Smooth muscle cell (in vitro differentiated cells): Measurements from ENCODE around the gene NNT. TPM values are rescaled to one million over a fixed set of nuclear protein-coding genes. Genes with fewer than 3 reads are reported as not detected.
"Not testable (repeated sequence)": the region's sequence is repeated elsewhere in the genome, so short reads cannot be mapped to it uniquely, and the experiment has no call there.

ENCODE experiments used
- DNase-seq: peaks from one replicate; lab custom pipeline; 2025; ENCODE audit not compliant: unreplicated experiment; lab: John Stamatoyannopoulos, UW
- H2AFZ ChIP-seq: fragments of 200-600 bp; sonication (generic); 2 replicates; pipeline ENCODE4 v1.6.0; 2016; ENCODE audit warnings: antibody characterized with exemption, low read depth, mild to moderate bottlenecking
- H3F3A ChIP-seq: fragments of 200-600 bp; sonication (generic); 2 replicates; pipeline ENCODE4 v1.6.0; 2017; ENCODE audit warnings: antibody characterized with exemption, low read depth
- H3K27ac ChIP-seq: fragments of 200-600 bp; sonication (generic); 2 replicates; pipeline ENCODE4 v1.5.1; 2016; ENCODE audit warnings: low read depth, mild to moderate bottlenecking
- H3K27me3 ChIP-seq: fragments of 200-600 bp; sonication (generic); 2 replicates; pipeline ENCODE4 v1.6.1; 2016; ENCODE audit warnings: low read depth, mild to moderate bottlenecking
- H3K36me3 ChIP-seq: fragments of 200-600 bp; sonication (generic); 2 replicates; pipeline ENCODE4 v1.5.1; 2016; ENCODE audit warnings: low read depth
- H3K4me1 ChIP-seq: fragments of 200-600 bp; sonication (generic); 2 replicates; pipeline ENCODE4 v1.5.1; 2016; ENCODE audit warnings: low read depth
- H3K4me2 ChIP-seq: fragments of 200-600 bp; sonication (generic); 2 replicates; pipeline ENCODE4 v1.6.0; 2016; ENCODE audit warnings: mild to moderate bottlenecking
- H3K4me3 ChIP-seq: fragments of 200-600 bp; sonication (generic); 2 replicates; pipeline ENCODE4 v1.5.1; 2016; ENCODE audit warnings: mild to moderate bottlenecking
- H3K79me2 ChIP-seq: fragments of 200-600 bp; sonication (generic); 2 replicates; pipeline ENCODE4 v1.6.0; 2016; ENCODE audit warnings: low read depth, mild to moderate bottlenecking
- H3K9ac ChIP-seq: fragments of 200-600 bp; sonication (generic); 2 replicates; pipeline ENCODE4 v1.6.0; 2016; ENCODE audit warnings: low read depth
- H3K9me3 ChIP-seq: fragments of 200-600 bp; sonication (generic); replicated peaks from 2 replicates; pipeline ENCODE4 v1.5.1; 2016; ENCODE audit warnings: low read depth
- H4K20me1 ChIP-seq: fragments of 200-600 bp; sonication (generic); 2 replicates; pipeline ENCODE4 v1.6.0; 2016; ENCODE audit warnings: low read depth
- WGBS: methylation state at CpG from one replicate; pipeline ENCODE4 v1.1.7; 2016; ENCODE audit warnings: low lambda C conversion rate; 5-methylcytosine and 5-hydroxymethylcytosine counted together
- polyA plus RNA-seq: library from polyadenylated mRNA; unstranded; fragments of >200 nt; fragmentation: Nextera tagmentation; extraction: Ambion mirVana; gene quantifications from 2 replicates; pipeline ENCODE4 v1.2.1, GENCODE V29; 2016
- total RNA-seq: library from RNA; depleted of rRNA; stranded (reverse); fragments of >200 nt; gene quantifications from 2 replicates; pipeline ENCODE4 v1.2.3, GENCODE V29; 2014
- TF ChIP-seq, protein P1 (sequence below): fragments of 200-600 bp; sonication (generic); IDR thresholded peaks from 2 replicates; pipeline ENCODE4 v1.5.1; 2017; ENCODE audit warnings: borderline replicate concordance, mild to moderate bottlenecking, antibody characterized with exemption; ENCODE audit not compliant: insufficient read depth, poor library complexity, severe bottlenecking

The NNT gene
- total and polyA plus RNA-seq, 2 experiments from 2014 or later = 26.8 to 49.8 TPM

DNA sequence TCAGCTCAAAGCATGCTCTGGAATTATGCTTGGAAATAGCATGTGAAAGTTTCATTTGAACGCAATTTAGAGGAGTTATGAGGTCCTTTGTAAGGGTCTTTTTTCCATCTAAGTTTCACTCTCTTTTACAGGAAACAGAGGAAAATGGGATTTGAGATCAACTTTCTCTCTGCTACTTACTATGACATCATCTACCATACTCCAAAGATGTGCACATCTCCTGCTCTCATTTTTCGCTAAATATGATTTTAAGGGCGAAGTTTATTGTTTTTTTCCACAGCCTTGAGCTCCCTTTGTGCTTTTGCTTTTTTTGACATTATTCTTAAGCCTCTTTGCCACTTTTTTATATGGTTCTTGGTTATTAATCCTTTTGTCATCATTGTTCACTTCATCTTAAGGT lies 125.6 kb downstream of the NNT start:
- no peaks in the 10 kb centered on the region for H3K9me3 ChIP-seq
- TF ChIP-seq, protein P1, sequence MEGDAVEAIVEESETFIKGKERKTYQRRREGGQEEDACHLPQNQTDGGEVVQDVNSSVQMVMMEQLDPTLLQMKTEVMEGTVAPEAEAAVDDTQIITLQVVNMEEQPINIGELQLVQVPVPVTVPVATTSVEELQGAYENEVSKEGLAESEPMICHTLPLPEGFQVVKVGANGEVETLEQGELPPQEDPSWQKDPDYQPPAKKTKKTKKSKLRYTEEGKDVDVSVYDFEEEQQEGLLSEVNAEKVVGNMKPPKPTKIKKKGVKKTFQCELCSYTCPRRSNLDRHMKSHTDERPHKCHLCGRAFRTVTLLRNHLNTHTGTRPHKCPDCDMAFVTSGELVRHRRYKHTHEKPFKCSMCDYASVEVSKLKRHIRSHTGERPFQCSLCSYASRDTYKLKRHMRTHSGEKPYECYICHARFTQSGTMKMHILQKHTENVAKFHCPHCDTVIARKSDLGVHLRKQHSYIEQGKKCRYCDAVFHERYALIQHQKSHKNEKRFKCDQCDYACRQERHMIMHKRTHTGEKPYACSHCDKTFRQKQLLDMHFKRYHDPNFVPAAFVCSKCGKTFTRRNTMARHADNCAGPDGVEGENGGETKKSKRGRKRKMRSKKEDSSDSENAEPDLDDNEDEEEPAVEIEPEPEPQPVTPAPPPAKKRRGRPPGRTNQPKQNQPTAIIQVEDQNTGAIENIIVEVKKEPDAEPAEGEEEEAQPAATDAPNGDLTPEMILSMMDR = no peak
- no peaks in the 10 kb centered on the region for H3K36me3 ChIP-seq
- no peaks in the 10 kb centered on the region for H3F3A ChIP-seq
- peak overlapping the region; percentile 49 for H2AFZ ChIP-seq
- H3K4me1 ChIP-seq = no peaks in the 10 kb centered on the region
- H3K4me3 ChIP-seq = no peak overlapping the region
- 82% methylated on average over 3 of the region's 3 CpGs for WGBS
- DNase-seq = no peak
- no peaks in the 10 kb centered on the region for H3K79me2 ChIP-seq
- H3K27me3 ChIP-seq = no peaks in the 10 kb centered on the region
- H3K4me2 ChIP-seq = no peak overlapping the region
- H3K27ac ChIP-seq = no peak overlapping the region
- no peak overlapping the region for H3K9ac ChIP-seq
- H4K20me1 ChIP-seq = no peaks in the 10 kb centered on the region

DNA sequence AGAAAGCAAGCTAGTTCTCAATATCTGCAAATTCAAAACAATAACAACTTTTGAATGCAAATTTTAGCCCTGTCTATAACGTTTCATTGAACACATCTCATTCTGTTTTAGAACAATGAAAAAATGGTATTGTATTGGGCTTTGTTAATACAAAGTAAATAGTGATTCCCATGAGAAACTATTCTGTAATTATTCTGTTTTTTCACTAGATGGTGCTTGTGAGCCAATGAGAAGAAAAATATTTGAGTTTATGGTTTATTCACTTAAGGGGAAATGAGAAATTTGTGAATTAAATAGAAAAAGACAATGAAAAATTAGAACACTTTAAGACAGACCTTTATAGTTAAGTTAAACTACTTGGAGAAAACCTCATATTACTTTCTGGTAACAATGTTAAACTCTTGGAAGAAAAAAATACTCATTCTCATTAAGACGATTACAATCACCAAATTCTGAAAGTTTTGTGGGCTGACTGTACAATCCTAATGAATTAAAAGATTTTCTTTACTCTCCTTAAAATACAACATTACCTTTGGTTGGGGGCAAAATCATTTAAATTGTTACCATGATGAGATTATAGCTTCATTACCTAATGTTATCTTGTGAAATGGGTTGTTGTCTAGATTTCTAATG lies 127.0 kb downstream of the NNT start:
- Histone ChIP-seq H3K4me2 (no peak overlapping the region), H3K36me3 (no peaks in the 10 kb centered on the region), H3F3A (no peaks in the 10 kb centered on the region), H2AFZ (no peak overlapping the region), H3K27ac (no peak overlapping the region), H3K79me2 (no peaks in the 10 kb centered on the region), H3K4me1 (no peaks in the 10 kb centered on the region), H3K9me3 (no peaks in the 10 kb centered on the region), H3K9ac (no peak overlapping the region), H3K27me3 (no peaks in the 10 kb centered on the region), H4K20me1 (no peaks in the 10 kb centered on the region), H3K4me3 (no peak overlapping the region)
- TF ChIP-seq, protein P1 = peak; percentile 70
- DNase-seq = no peak
- WGBS = 40% methylated on average over 2 of the region's 2 CpGs

DNA sequence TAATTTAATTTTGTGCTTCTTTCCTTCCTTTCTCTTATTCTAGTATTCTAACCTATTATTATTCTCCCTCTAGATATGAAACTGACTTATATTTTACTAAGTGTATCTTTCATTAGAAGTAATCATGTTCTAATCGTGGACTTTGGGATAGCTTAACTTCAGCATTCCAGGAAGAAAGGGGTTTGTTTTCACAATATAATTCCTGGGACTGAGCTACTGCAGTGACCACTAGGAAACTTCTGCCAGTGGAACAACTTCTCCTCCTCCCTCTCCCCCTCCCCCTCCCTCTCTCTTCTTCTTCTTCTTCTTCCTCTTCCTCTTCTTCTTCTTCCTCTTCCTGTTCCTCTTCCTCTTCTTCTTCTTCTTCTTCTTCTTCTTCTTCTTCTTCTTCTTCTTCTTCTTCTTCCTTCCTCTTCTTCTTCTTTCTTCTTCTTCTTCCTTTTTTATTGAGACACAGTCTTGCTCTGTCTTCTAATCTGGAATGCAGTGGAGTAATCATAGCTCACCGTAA lies 127.9 kb downstream of the NNT start:
- Histone ChIP-seq H3K79me2 (no peaks in the 10 kb centered on the region), H3K4me1 (no peaks in the 10 kb centered on the region), H3K4me3 (no peak overlapping the region), H3F3A (no peaks in the 10 kb centered on the region), H3K9ac (no peak overlapping the region), H3K9me3 (no peaks in the 10 kb centered on the region), H3K4me2 (no peak overlapping the region), H3K36me3 (no peaks in the 10 kb centered on the region), H3K27me3 (no peaks in the 10 kb centered on the region), H3K27ac (no peak overlapping the region), H4K20me1 (no peaks in the 10 kb centered on the region), H2AFZ (no peak overlapping the region)
- no peak for DNase-seq
- TF ChIP-seq, protein P1 = no peak
- 74% methylated on average over 2 of the region's 2 CpGs for WGBS

DNA sequence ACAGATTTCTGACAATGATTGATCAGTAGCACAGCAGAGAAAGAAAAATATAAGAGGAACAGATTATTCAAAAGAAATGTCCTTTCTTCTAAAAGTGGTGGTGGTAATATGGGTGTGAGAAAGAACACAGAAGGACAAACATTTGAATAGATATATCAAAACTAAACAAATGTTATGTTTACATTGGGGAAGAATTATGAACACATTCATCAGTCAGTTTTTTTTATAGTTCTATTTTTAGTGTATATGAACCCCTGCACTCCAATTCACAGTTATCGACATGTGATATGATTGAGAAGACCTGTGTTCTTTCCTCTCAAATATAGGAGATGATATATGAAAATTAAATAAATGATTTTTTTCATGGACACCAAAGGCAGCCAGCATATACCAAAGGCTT lies 128.6 kb downstream of the NNT start:
- WGBS = 93% methylated on average over 1 of the region's 1 CpG
- TF ChIP-seq, protein P1 = no peak
- Histone ChIP-seq H3F3A (no peaks in the 10 kb centered on the region), H4K20me1 (no peaks in the 10 kb centered on the region), H2AFZ (no peak overlapping the region), H3K4me2 (no peak overlapping the region), H3K27me3 (no peaks in the 10 kb centered on the region), H3K9ac (no peak overlapping the region), H3K4me1 (no peaks in the 10 kb centered on the region), H3K27ac (no peak overlapping the region), H3K9me3 (no peaks in the 10 kb centered on the region), H3K79me2 (no peaks in the 10 kb centered on the region), H3K36me3 (no peaks in the 10 kb centered on the region), H3K4me3 (no peak overlapping the region)
- DNase-seq = no peak

DNA sequence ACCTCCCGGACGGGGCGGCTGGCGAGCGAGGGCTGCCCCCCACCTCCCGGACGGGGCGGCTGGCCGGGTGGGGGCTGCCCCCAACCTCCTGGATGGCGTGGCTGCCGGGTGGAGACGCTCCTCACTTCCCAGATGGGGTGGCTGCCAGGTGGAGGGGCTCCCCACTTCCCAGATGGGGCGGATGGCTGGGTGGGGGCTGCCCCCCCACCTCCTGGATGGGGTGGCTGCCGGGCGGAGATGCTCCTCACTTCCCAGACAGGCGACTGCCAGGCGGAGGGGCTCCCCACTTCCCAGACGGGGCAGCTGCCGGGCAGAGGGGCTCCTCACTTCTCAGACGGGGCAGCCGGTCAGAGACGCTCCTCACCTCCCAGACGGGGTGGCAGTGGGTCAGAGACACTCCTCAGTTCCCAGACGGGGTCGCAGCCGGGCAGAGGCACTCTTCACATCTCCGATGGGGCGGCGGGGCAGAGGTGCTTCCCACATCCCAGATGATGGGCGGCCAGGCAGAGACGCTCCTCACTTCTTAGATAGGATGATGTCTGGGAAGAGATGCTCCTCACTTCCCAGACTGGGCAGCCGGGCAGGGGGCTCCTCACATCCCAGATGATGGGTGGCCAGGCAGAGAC lies 143.1 kb downstream of the NNT start:
- H2AFZ ChIP-seq, H3K9me3 ChIP-seq, H3K27me3 ChIP-seq, H4K20me1 ChIP-seq, H3F3A ChIP-seq, H3K4me2 ChIP-seq, H3K36me3 ChIP-seq, H3K4me1 ChIP-seq, DNase-seq, H3K27ac ChIP-seq, H3K79me2 ChIP-seq, H3K4me3 ChIP-seq, H3K9ac ChIP-seq: not testable (repeated sequence)
- 96% methylated on average over 20 of the region's 32 CpGs for WGBS
